GM10248 (cell line): ENCODE measurements around the gene MID1.

Experiments used
- CTCF ChIA-PET: fragments of 300-600 bp; sonication (Branson Sonifier 250); formaldehyde crosslinking; extraction: SDS; loops from one replicate; lab custom pipeline; 2021; ENCODE audit warnings: antibody characterized with exemption; lab: Yijun Ruan, JAX
- POLR2A ChIA-PET: fragments of 350-650 bp; sonication (Branson Sonifier 250); formaldehyde crosslinking; extraction: SDS; loops from one replicate; lab custom pipeline; 2020; ENCODE audit warnings: antibody characterized with exemption; lab: Yijun Ruan, JAX
- DNase-seq: peaks from one replicate; pipeline ENCODE4 v3.0.0; 2012; ENCODE audit errors: extremely low spot score
- CTCF ChIP-seq: IDR thresholded peaks from 2 replicates; pipeline ENCODE4 v1.5.1; 2012; ENCODE audit warnings: mild to moderate bottlenecking, low read depth; ENCODE audit errors: extremely low read depth, missing control alignments, control extremely low read depth

MID1 gene

GRCh38 chrX:10427249-10427648 lies 193.1 kb downstream of the MID1 start:
- ChIA-PET CTCF (no interaction called here), POLR2A (no interaction called here)
- TF ChIP-seq CTCF = no peak
- DNase-seq = no peak

GRCh38 chrX:10423716-10424115 lies 196.7 kb downstream of the MID1 start:
- DNase-seq = no peak
- ChIA-PET CTCF (no interaction called here), POLR2A (no interaction called here)
- no peak for TF ChIP-seq CTCF

- no peak for DNase-seq
- TF ChIP-seq CTCF = no peak
- ChIA-PET POLR2A (no interaction called here), CTCF (no interaction called here)
Observed at GRCh38 chrX:10420134-10420533, 200.3 kb downstream of the MID1 start.

- CTCF ChIA-PET = no interaction called here
- no peak for DNase-seq
- no peak for TF ChIP-seq CTCF
- POLR2A ChIA-PET = no interaction called here
Observed at GRCh38 chrX:10416424-10416823, 204.0 kb downstream of the MID1 start.

DNA sequence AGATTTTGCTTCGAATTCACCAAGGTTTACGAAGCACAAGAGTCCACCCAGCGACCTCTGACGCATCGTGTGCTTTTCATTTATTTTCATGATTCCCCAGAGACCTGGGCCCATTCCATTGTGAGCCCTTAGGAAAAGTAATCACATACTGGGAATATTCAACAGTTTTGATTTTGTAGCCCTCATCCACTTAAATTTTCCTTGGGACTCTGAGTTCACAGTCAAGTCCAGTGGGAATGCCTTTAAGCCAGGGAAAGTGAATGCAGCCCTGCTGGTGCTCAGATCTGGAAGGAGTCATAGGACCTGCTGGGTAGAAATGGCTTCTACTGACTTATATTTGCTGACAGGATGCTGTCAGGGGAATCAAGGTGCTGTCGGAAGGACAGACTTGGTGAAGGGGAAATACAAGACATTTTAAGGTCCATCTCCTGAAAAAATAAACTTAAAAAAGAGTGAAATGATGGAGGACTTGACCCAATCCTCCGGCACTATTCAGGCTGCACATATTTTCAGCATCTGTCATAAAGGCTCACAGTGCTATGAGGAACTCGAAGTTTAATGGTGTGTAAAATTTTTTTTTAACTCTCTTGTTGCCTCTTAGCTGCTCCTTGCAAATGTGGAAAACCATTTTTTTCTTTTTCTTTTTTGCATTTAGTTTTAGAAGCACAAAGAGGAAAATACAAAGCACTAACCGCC lies 204.9 kb downstream of the MID1 start:
- POLR2A ChIA-PET = no interaction called here
- no peak for TF ChIP-seq CTCF
- no peak for DNase-seq
- CTCF ChIA-PET = no interaction called here

- POLR2A ChIA-PET = no interaction called here
- no peak for TF ChIP-seq CTCF
- no peak for DNase-seq
- CTCF ChIA-PET = no interaction called here
Observed at GRCh38 chrX:10414862-10415261, 205.5 kb downstream of the MID1 start.

GRCh38 chrX:10414156-10414824 lies 206.1 kb downstream of the MID1 start:
- CTCF ChIA-PET = interaction anchor here (1.0 kb wide), 1 partner anchor 14 kb away, joined by 3 read pairs; no protein-coding TSS in a partner anchor
- POLR2A ChIA-PET = no interaction called here
- no peak for TF ChIP-seq CTCF
- no peak for DNase-seq
